Mesangial cell (primary cell): ENCODE data around the gene CCDC178. TPM values are rescaled to one million over a fixed set of nuclear protein-coding genes. Genes with fewer than 3 reads are reported as not detected.

ENCODE experiments used
- total RNA-seq: library from RNA; depleted of rRNA; stranded (reverse); fragments of >200 nt; gene quantifications from 2 replicates; pipeline ENCODE4 v1.2.3, GENCODE V29; 2015

The CCDC178 gene, protein sequence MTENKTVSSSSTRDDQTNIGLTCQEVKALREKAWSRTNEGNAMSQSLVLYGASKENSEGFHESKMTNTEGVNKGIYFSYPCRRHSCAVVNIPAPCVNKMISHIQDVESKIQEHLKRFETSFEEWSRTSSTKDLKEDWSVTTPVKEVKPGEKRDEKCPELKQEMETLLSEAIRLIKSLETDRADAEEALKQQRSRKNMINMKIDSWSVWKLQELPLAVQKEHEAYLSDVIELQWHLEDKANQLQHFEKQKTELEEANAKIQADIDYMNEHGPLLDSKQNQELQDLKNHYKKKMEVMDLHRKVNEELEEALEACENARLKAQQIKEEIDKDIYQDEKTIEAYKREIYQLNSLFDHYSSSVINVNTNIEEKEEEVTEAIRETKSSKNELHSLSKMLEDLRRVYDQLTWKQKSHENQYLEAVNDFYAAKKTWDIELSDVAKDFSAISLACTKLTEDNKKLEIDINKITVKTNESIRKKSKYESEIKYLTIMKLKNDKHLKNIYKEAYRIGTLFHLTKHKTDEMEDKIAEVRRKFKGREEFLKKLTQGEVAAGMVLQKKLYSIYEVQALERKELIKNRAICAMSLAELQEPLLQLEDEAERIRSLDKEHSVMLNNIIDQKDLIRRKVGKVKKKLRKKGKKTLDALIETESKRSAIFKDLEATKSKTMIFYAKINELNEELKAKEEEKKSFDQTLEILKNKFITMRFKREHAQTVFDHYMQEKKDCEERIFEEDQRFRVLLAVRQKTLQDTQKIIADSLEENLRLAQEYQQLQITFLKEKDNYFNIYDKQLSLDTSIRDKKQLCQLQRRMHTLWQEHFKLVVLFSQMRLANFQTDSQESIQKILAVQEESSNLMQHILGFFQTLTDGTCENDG
- total RNA-seq = 0.13 TPM in 1 of 2 replicates, not detected in the other

DNA sequence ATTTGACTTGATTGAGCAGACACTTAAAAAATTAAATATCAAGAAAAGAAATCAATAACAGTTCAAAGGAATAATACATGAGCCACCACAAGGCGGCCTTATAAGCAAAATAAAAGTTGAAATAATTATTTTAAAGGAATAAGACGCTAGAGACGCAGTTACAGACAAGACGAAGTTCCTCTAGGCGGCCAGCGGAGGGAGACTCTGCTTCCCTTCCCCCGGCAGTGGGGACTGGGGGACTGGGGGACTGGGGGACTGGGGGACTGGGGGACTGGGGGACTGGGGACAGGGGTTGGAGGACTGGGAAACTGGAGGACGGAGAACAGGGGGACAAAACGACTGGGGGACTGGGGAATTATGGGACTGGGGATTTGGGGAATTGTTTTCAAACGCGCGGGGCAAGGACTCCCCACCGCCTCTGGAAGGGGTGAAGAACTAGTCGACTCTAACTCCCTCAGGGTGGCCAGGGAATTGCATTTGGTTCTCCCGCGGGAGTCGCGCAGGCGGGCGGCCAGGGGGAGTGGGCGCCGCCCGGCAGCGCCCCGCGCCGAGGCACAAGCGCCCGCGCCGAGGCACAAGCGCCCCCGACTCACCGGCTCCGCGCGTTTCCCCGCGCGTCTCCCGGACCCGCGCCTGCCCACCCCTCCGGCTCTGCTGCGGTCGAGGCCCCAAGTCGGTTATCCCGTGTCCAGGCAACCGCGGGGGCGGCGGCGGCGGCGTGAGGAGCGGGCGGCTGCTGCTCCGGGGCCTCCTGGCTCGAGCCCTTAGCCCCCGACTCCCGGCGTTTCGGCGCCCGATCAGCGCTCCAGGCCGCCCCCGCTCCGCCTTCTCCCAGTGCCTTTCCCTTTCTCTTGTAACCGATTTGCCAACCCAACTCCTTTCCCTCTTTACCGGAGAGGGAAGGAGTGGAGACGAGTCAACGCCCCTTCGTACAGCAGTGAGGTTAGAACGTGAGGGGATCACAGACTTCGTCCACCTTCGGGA, at the start of gene CCDC178:
Gene CCDC178, minus strand, starts transcription at position 662 of the 984 bp plus-strand sequence. CDS start 28,633 bp downstream, outside the sequence.

Other genes with a start within 250 kb of the CCDC178 start
- 0.33 and 0.76 TPM in 2 replicates for gene ASXL3, start 137.5 kb upstream of the CCDC178 start, total RNA-seq